ENCODE measurements around the gene MPLKIP.
"Not testable (repeated sequence)": the region's sequence is repeated elsewhere in the genome, so short reads cannot be mapped to it uniquely, and the experiment has no call there.

Gene MPLKIP

DNA sequence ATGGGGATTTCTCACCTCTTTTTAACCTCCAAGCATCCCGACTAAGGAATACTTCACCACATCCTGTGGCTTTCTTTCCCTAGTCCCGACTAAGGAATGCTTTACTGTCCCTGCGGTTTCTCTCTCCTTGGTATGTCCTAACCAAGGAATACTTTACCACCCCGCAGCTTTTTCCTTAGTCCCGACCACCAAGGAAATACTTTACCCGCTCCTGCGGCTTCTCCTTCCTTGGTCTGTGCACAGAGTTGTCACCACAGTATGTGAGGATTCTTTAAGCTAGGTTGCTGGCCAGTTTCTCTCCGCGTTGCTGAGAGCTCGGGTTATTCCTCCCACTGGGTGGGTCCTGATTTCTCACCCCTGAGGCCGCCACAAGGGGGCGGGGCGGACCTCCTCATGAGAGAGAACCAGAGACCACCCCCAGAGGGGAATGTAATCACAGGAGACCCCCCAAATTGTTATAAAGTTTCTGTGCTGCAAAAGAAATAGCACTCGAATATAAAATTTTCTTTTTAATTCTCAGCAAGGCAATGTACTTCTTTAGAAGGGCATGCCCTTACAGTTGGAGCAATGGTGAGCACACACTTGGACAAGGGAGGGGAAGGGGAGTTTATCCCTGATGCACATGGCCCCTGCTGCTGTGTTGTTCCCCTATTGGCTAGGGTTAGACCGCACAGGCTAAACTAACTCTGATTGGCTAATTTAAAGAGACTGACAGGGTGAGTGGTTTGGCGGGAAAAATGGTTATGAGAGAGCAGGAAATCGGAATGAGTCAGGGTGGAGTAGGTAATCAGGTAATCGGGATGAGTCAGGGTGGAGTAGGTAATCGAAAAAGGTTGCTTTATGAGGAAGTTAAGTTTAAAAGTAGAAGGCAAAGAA lies 13.2 kb upstream of the MPLKIP start:
- DNase-seq, result no peak

DNA sequence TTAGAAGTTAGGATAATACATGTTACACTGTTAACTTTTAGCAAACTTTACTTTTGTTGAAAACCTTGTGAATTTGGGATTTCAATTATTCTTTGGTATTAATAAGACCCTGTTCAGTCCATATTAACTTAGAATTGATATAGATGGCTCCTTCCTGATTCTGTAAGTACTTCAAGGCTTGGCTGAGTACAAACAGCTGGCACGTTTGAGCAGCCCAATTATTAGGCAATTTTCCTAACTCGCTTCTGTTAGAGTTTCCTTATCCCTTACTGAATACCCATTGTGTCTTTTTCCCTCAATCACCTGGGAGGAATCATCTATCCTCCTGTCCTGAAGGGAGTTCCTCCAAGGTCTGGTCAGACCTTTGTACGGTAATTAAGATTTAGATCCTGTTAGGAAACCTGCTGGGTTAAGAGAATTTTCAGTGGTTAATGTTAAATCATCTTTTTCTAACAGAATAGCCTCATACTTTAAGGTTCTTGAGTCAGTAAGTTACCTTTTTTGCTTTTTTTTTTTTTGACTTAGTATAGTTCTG lies 11.2 kb upstream of the MPLKIP start:
- H3K4me1 ChIP-seq (ENCODE audit: control extremely low read depth in 1 of 4, control insufficient read depth in 4 of 4, insufficient read depth in 4 of 4, low read length in 3 of 4); DNase-seq; H3K27ac ChIP-seq (ENCODE audit: insufficient read depth in 1 of 2, low read depth in 1 of 2, low read length in 2 of 2, poor library complexity in 1 of 2, severe bottlenecking in 2 of 2); CTCF ChIA-PET; H3K4me3 ChIP-seq (ENCODE audit: control insufficient read depth in 1 of 7, extremely low read depth in 1 of 7, insufficient read depth in 4 of 7, low read depth in 2 of 7, low read length in 6 of 7); H3K9me3 ChIP-seq (ENCODE audit: control extremely low read depth in 1 of 5, control insufficient read depth in 4 of 5, insufficient read depth in 2 of 5, low read depth in 1 of 5, low read length in 4 of 5); H3K36me3 ChIP-seq (ENCODE audit: control insufficient read depth in 4 of 4, insufficient read depth in 4 of 4, low read length in 3 of 4); H3K27me3 ChIP-seq (replicated peaks in 2 of 5; ENCODE audit: control insufficient read depth in 4 of 5, insufficient read depth in 5 of 5, low read length in 4 of 5): not testable (repeated sequence)
- POLR2A ChIA-PET, result interaction anchor here (0.6 kb wide), 1 partner anchor 1596 kb away, joined by 3 read pairs; no protein-coding TSS in a partner anchor
- 95% methylated on average over 2 of the region's 3 CpGs for WGBS (ENCODE audit: insufficient coverage)

More for the DNA sequence above, 13.2 kb upstream of the MPLKIP start:
- 96% methylated on average over 13 of the region's 19 CpGs for WGBS (ENCODE audit: insufficient coverage)
- ChIA-PET POLR2A (no interaction called here), CTCF (no interaction called here)
- no peaks in the 10 kb centered on the region for H3K4me1 ChIP-seq (ENCODE audit: control extremely low read depth in 1 of 4, control insufficient read depth in 4 of 4, insufficient read depth in 4 of 4, low read length in 3 of 4)
- no peaks in the 10 kb centered on the region for H3K36me3 ChIP-seq (ENCODE audit: control insufficient read depth in 4 of 4, insufficient read depth in 4 of 4, low read length in 3 of 4)
- no peaks in the 10 kb centered on the region for H3K9me3 ChIP-seq (ENCODE audit: control extremely low read depth in 1 of 5, control insufficient read depth in 4 of 5, insufficient read depth in 2 of 5, low read depth in 1 of 5, low read length in 4 of 5)
- H3K4me3 ChIP-seq (ENCODE audit: control insufficient read depth in 1 of 7, extremely low read depth in 1 of 7, insufficient read depth in 4 of 7, low read depth in 2 of 7, low read length in 6 of 7), result no peak overlapping the region
- no peaks in the 10 kb centered on the region for H3K27me3 ChIP-seq (replicated peaks in 2 of 5; ENCODE audit: control insufficient read depth in 4 of 5, insufficient read depth in 5 of 5, low read length in 4 of 5)
- H3K27ac ChIP-seq (ENCODE audit: insufficient read depth in 1 of 2, low read depth in 1 of 2, low read length in 2 of 2, poor library complexity in 1 of 2, severe bottlenecking in 2 of 2), result no peak overlapping the region

DNA sequence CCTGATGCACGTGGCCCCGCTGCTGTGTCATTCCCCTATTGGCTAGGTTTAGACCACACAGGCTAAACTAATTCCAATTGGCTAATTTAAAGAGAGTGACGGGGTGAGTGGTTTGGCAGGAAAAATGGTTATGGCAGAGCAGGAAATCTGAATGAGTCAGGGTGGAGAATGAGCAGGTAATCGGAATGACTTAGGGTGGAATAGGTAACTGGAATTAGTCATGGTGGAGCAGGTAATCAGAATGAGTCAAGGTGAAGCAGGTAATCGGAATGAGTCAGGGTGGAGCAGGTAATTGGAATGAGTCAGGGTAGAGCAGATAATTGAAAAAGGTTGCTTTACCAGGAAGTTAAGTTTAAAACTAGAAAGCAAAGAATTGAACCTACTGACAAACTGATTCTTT lies 7.5 kb upstream of the MPLKIP start:
- H3K27me3 ChIP-seq (replicated peaks in 2 of 5; ENCODE audit: control insufficient read depth in 4 of 5, insufficient read depth in 5 of 5, low read length in 4 of 5); H3K36me3 ChIP-seq (ENCODE audit: control insufficient read depth in 4 of 4, insufficient read depth in 4 of 4, low read length in 3 of 4); H3K27ac ChIP-seq (ENCODE audit: insufficient read depth in 1 of 2, low read depth in 1 of 2, low read length in 2 of 2, poor library complexity in 1 of 2, severe bottlenecking in 2 of 2); H3K9me3 ChIP-seq (ENCODE audit: control extremely low read depth in 1 of 5, control insufficient read depth in 4 of 5, insufficient read depth in 2 of 5, low read depth in 1 of 5, low read length in 4 of 5); POLR2A ChIA-PET; H3K4me3 ChIP-seq (ENCODE audit: control insufficient read depth in 1 of 7, extremely low read depth in 1 of 7, insufficient read depth in 4 of 7, low read depth in 2 of 7, low read length in 6 of 7); DNase-seq; H3K4me1 ChIP-seq (ENCODE audit: control extremely low read depth in 1 of 4, control insufficient read depth in 4 of 4, insufficient read depth in 4 of 4, low read length in 3 of 4); CTCF ChIA-PET: not testable (repeated sequence)
- 100% methylated on average over 4 of the region's 5 CpGs for WGBS (ENCODE audit: insufficient coverage)

DNA sequence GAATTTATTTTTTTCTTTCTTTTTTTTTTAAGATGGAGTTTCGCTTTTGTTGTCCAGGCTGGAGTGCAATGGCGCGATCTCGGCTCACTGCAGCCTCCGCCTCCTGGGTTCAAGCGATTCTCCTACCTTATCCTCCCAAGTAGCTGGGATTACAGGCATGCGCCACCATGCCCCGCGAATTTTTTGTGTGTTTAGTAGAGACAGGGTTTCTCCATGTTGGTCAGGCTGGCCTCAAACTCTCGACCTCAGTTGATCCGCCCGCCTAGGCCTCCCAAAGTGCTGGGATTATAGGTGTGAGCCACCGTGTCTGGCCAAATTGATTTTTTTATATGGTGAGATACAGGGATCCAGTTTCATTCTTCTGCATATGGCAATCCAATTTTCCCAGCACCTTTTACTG lies 5.5 kb upstream of the MPLKIP start:
- H3K4me1 ChIP-seq (ENCODE audit: control extremely low read depth in 1 of 4, control insufficient read depth in 4 of 4, insufficient read depth in 4 of 4, low read length in 3 of 4); H3K36me3 ChIP-seq (ENCODE audit: control insufficient read depth in 4 of 4, insufficient read depth in 4 of 4, low read length in 3 of 4); CTCF ChIA-PET; H3K27ac ChIP-seq (ENCODE audit: insufficient read depth in 1 of 2, low read depth in 1 of 2, low read length in 2 of 2, poor library complexity in 1 of 2, severe bottlenecking in 2 of 2); H3K9me3 ChIP-seq (ENCODE audit: control extremely low read depth in 1 of 5, control insufficient read depth in 4 of 5, insufficient read depth in 2 of 5, low read depth in 1 of 5, low read length in 4 of 5); H3K4me3 ChIP-seq (ENCODE audit: control insufficient read depth in 1 of 7, extremely low read depth in 1 of 7, insufficient read depth in 4 of 7, low read depth in 2 of 7, low read length in 6 of 7); DNase-seq; POLR2A ChIA-PET; H3K27me3 ChIP-seq (replicated peaks in 2 of 5; ENCODE audit: control insufficient read depth in 4 of 5, insufficient read depth in 5 of 5, low read length in 4 of 5): not testable (repeated sequence)
- 98% methylated on average over 7 of the region's 13 CpGs for WGBS (ENCODE audit: insufficient coverage)

DNA sequence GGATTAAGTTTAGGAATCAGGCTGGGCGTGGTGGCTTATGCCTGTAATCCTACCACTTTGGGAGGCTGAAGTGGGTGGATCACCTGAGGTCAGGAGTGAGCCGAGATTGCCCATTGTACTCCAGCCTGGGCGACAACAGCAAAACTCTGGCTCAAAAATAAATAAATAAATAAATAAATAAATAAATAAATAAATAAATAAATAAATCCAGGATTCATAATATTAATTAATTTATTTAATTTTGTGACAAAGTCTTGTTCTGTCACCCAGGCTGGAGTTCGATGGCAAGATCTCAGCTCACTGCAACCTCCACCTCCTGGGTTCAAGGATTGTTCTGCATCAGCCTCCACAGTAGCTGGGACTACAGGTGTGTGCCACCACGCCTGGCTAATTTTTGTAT lies 4.6 kb upstream of the MPLKIP start:
- Histone ChIP-seq H3K27ac (ENCODE audit: insufficient read depth in 1 of 2, low read depth in 1 of 2, low read length in 2 of 2, poor library complexity in 1 of 2, severe bottlenecking in 2 of 2) (no peak overlapping the region), H3K36me3 (ENCODE audit: control insufficient read depth in 4 of 4, insufficient read depth in 4 of 4, low read length in 3 of 4) (no peaks in the 10 kb centered on the region), H3K9me3 (ENCODE audit: control extremely low read depth in 1 of 5, control insufficient read depth in 4 of 5, insufficient read depth in 2 of 5, low read depth in 1 of 5, low read length in 4 of 5) (peaks cover 0 to 2% (median 0%) of the 10 kb centered on the region in 5 experiments), H3K4me3 (ENCODE audit: control insufficient read depth in 1 of 7, extremely low read depth in 1 of 7, insufficient read depth in 4 of 7, low read depth in 2 of 7, low read length in 6 of 7) (no peak overlapping the region), H3K27me3 (replicated peaks in 2 of 5; ENCODE audit: control insufficient read depth in 4 of 5, insufficient read depth in 5 of 5, low read length in 4 of 5) (peaks cover 0 to 4% (median 0%) of the 10 kb centered on the region in 5 experiments), H3K4me1 (ENCODE audit: control extremely low read depth in 1 of 4, control insufficient read depth in 4 of 4, insufficient read depth in 4 of 4, low read length in 3 of 4) (peaks cover 0 to 6% (median 5%) of the 10 kb centered on the region in 4 experiments)
- ChIA-PET POLR2A (no interaction called here), CTCF (no interaction called here)
- 100% methylated on average over 2 of the region's 5 CpGs for WGBS (ENCODE audit: insufficient coverage)
- no peak for DNase-seq

DNA sequence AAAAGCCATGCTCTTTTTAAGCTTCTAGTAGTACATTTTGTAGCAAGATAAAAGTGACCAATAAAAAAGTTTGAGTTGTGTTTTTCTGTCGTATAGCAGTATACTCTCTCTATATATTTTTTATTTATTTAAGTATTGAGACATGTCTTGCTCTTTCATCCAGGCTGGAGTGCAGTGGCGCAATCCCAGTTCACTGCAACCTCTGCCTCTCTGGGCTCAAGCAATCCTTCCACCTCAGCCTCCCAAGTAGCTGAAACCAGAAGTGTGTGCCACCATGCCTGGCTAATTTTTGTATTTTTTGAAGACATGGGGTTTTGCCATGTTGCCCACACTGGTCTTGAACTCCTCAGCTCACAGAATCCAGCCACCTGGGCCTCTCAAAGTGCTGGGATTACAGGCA lies 3.1 kb upstream of the MPLKIP start:
- Histone ChIP-seq H3K9me3 (ENCODE audit: control extremely low read depth in 1 of 5, control insufficient read depth in 4 of 5, insufficient read depth in 2 of 5, low read depth in 1 of 5, low read length in 4 of 5) (peaks cover 0 to 2% (median 0%) of the 10 kb centered on the region in 5 experiments), H3K27ac (ENCODE audit: insufficient read depth in 1 of 2, low read depth in 1 of 2, low read length in 2 of 2, poor library complexity in 1 of 2, severe bottlenecking in 2 of 2) (no peak overlapping the region), H3K27me3 (replicated peaks in 2 of 5; ENCODE audit: control insufficient read depth in 4 of 5, insufficient read depth in 5 of 5, low read length in 4 of 5) (peaks cover 0 to 4% (median 0%) of the 10 kb centered on the region in 5 experiments), H3K4me1 (ENCODE audit: control extremely low read depth in 1 of 4, control insufficient read depth in 4 of 4, insufficient read depth in 4 of 4, low read length in 3 of 4) (peaks cover 5 to 16% (median 11%) of the 10 kb centered on the region in 4 experiments), H3K4me3 (ENCODE audit: control insufficient read depth in 1 of 7, extremely low read depth in 1 of 7, insufficient read depth in 4 of 7, low read depth in 2 of 7, low read length in 6 of 7) (no peak overlapping the region), H3K36me3 (ENCODE audit: control insufficient read depth in 4 of 4, insufficient read depth in 4 of 4, low read length in 3 of 4) (no peaks in the 10 kb centered on the region)
- no CpG with 5 or more reads among the region's 2 CpGs for WGBS (ENCODE audit: insufficient coverage)
- ChIA-PET POLR2A (interaction anchor here (0.6 kb wide), 1 partner anchor 19 kb away, joined by 3 read pairs; no protein-coding TSS in a partner anchor), CTCF (no interaction called here)
- no peak for DNase-seq

DNA sequence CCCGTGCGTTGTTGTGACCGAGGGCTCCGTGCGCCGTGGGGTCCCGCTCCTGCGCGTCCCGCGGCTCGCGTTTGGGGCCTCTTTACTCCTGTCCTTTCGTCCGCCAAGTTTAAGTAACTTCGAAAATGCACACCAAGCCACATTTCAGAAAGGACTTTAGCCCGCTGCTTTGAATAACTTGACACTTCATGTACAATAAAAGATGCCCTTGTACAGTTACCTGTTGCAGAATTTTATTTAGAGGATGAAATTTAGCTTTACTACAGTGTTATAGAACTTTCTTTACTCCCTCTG lies 842 bp upstream of the MPLKIP start:
- peak; percentile 19 to 56 (median 47) for DNase-seq
- no peak overlapping the region for H3K27ac ChIP-seq (ENCODE audit: insufficient read depth in 1 of 2, low read depth in 1 of 2, low read length in 2 of 2, poor library complexity in 1 of 2, severe bottlenecking in 2 of 2)
- H3K4me1 ChIP-seq (ENCODE audit: control extremely low read depth in 1 of 4, control insufficient read depth in 4 of 4, insufficient read depth in 4 of 4, low read length in 3 of 4), result peaks cover 5 to 20% (median 12%) of the 10 kb centered on the region in 4 experiments
- peaks cover 0 to 4% (median 0%) of the 10 kb centered on the region in 5 experiments for H3K27me3 ChIP-seq (replicated peaks in 2 of 5; ENCODE audit: control insufficient read depth in 4 of 5, insufficient read depth in 5 of 5, low read length in 4 of 5)
- ChIA-PET POLR2A (no interaction called here), CTCF (no interaction called here)
- peak overlapping the region; percentile 10 to 99 (median 87) for H3K4me3 ChIP-seq (ENCODE audit: control insufficient read depth in 1 of 7, extremely low read depth in 1 of 7, insufficient read depth in 4 of 7, low read depth in 2 of 7, low read length in 6 of 7)
- 2% methylated on average over 7 of the region's 17 CpGs for WGBS (ENCODE audit: insufficient coverage)
- peaks cover 0 to 2% (median 0%) of the 10 kb centered on the region in 5 experiments for H3K9me3 ChIP-seq (ENCODE audit: control extremely low read depth in 1 of 5, control insufficient read depth in 4 of 5, insufficient read depth in 2 of 5, low read depth in 1 of 5, low read length in 4 of 5)
- no peaks in the 10 kb centered on the region for H3K36me3 ChIP-seq (ENCODE audit: control insufficient read depth in 4 of 4, insufficient read depth in 4 of 4, low read length in 3 of 4)

Data from common myeloid progenitor, CD34-positive (primary cell).